GM21526 (cell line): ENCODE data around the gene CCDC74B.
"Not testable (repeated sequence)": the region's sequence is repeated elsewhere in the genome, so short reads cannot be mapped to it uniquely, and the experiment has no call there.

ENCODE experiments used
- ATAC-seq: cut with Tn5 transposase; IDR thresholded peaks from one replicate; pipeline ENCODE4 v1.9.1; 2021; ENCODE audit warnings: moderate library complexity; ENCODE audit not compliant: unreplicated experiment, low FRiP score

The CCDC74B gene

GRCh38 chr2:130145006-130145414 lies at the start of gene CCDC74B:
CCDC74B (minus strand) TSS chr2:130145112; CDS start chr2:130144996, 116 bp downstream.
- ATAC-seq, result peak; percentile 87

DNA sequence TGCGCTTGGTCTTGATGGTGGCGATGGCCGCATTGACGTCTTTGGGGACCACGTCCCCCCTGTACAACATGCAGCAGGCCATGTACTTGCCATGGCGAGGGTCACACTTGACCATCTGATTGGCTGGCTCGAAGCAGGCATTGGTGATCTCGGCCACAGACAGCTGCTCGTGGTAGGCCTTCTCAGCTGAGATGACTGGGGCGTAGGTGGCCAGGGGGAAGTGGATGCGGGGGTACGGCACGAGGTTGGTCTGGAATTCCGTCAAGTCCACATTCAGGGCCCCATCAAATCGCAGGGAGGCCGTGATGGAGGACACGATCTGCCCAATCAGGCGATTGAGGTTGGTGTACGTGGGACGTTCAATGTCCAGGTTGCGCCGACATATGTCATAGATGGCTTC lies 48.9 kb upstream of the CCDC74B start:
- ATAC-seq, result not testable (repeated sequence)

GRCh38 chr2:130192451-130192850 lies 47.5 kb upstream of the CCDC74B start:
- ATAC-seq, result not testable (repeated sequence)

GRCh38 chr2:130191319-130191718 lies 46.4 kb upstream of the CCDC74B start:
- ATAC-seq, result not testable (repeated sequence)

DNA sequence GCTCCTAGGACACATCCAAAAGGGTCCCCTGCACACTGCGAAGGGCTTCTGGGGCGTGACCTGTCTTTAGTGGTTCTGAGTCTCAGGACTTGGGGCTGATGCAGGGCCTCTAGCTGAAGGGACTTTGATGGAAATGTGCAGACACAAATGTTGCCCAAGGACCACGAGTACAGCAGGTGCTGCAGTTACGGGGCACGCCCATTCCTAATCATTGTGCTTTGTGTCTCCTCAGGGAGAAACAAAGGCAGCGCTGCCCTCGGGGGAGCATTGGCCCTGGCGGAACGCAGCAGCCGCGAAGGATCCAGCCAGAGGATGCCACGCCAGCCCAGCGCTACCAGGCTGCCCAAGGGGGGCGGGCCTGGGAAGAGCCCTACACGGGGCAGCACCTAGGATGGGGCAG lies 45.3 kb upstream of the CCDC74B start:
- ATAC-seq, result no peak

GRCh38 chr2:130188958-130189357 lies 44.0 kb upstream of the CCDC74B start:
- ATAC-seq, result not testable (repeated sequence)

- ATAC-seq, result not testable (repeated sequence)
Measured at GRCh38 chr2:130187859-130188792, 43.2 kb upstream of the CCDC74B start.

GRCh38 chr2:130187268-130187667 lies 42.4 kb upstream of the CCDC74B start:
- no peak for ATAC-seq

DNA sequence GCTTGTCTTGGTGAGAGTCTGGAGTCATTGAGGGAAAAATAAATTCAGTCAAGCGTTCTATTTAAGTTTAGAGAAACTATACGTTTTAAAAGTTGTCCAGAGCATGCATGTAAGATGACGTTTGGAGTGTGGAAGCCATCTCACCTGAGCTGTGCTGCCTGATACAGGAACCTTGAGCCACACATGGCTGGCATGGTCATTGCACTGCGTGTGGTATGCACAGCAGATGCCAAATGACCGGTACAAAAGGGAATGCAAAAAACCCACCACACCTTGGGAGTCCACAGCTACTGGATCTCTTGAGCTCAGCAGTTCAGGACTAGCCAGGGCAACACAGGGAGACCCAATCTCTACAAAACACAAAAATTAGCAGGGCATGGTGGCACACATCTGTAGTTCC lies 41.5 kb upstream of the CCDC74B start:
- ATAC-seq, result no peak

DNA sequence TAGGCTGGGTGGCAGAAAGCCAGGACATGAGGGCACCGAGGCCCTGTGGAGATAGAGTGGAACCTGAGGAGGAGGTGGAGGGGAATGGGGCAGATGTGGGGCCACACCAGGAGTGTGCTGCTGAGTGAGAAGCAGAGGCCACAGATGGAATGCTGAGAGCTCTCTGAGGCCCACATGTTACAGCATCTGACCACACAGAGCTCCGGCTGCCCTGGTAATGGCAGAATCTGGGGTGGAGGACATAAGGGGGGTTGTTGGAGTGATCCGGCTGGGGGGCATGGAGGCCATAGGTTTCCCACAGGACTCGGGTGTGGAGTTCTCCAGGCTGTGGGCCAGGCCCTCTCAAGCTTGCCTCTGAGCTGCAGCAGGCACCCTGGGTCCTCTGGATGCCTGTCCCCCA lies 41.0 kb upstream of the CCDC74B start:
- no peak for ATAC-seq

DNA sequence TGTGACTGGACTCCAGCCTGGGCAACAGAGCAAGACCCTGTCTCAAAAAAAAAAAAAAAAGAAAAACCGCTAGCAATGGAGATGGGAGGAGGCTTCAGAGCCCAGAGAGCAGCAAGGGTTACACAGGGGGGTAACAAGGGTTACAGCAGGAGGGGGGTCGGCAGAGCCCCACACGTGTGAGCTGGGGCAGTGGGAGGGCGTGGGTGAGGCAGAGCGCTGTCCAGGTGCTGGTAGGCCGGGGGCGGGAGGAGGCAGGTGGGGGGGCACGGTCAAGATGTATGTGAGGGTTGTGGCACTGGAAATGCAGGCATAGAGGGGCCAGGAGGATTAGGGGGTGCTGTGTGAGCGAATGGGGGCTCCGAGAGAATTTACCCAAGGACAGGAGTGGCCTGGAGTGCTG lies 40.5 kb upstream of the CCDC74B start:
- no peak for ATAC-seq

DNA sequence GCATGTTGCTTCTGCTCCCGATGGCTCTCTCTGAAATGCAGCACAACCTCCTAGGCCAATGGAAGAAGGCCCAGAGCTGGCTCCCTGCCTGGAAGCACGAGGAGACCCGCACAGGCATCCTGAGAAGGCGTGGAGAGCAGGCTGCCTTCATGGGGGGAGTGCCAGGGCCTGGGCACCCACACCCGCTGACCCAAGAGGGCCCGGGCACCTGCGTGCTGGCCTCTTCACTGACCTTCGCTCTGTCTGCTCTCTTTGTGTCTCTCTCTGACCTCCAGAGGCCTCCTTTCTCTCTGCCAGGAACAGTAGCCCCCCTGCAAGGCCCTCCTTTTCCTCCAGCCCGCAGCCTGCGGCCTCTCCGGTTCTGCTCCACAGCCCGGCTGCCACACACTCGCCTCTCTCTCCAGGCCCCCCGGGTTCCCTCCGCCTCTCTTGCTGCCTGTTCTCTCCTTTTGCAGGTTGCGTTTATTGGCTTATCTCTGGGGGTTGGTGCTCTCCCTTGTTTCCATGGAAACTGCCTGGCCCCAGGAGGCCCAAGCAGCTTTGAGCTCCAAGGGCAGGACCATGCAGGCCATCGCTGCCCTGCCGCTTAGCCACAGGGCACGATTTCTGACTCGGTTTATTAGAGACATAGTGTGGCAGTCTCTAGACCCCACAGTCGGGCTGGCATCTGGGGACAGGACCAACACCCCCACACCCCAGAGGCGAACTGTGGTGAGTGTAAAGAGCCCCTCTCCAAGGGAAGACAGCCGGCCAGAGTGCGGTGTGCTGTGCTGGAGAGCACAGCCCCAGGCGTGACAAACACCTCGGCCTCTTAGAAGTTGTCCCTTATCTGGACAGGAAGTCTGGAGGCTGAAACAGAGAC lies 38.8 kb upstream of the CCDC74B start:
- ATAC-seq, result no peak

DNA sequence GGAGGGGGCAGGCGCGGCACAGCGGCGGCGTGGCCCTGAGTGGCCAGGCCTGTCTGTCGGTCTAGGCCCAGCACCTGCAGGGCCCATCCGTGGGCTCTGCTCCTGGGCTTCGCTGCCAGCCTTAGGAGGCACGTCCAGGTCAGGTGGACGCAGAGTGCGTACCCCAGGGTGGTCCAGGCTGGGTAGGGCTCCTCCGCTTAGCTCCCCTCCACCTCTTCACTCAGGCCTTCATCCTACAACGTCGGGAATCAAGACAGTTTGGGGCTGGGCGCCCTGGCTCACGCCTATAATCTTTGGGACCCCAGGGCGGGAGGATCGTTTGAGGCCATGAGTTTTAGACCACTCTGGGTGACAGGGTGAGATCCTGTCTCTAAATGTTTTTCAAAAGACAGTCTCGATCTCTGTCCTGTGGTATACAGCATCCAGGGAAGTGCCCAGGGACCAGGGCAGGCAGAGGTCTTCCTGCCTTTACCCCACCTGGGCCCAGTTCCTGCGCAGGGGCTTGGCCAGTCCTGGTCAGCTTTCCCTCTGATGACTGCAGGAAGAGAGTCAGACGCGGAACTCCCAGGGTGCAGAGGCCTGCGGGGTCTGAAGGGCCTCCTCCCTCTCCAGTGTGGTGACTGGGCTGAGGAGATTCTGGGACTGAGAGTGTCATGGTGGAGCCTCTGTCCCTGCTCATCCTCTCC lies 38.1 kb upstream of the CCDC74B start:
- peak; percentile 10 for ATAC-seq

DNA sequence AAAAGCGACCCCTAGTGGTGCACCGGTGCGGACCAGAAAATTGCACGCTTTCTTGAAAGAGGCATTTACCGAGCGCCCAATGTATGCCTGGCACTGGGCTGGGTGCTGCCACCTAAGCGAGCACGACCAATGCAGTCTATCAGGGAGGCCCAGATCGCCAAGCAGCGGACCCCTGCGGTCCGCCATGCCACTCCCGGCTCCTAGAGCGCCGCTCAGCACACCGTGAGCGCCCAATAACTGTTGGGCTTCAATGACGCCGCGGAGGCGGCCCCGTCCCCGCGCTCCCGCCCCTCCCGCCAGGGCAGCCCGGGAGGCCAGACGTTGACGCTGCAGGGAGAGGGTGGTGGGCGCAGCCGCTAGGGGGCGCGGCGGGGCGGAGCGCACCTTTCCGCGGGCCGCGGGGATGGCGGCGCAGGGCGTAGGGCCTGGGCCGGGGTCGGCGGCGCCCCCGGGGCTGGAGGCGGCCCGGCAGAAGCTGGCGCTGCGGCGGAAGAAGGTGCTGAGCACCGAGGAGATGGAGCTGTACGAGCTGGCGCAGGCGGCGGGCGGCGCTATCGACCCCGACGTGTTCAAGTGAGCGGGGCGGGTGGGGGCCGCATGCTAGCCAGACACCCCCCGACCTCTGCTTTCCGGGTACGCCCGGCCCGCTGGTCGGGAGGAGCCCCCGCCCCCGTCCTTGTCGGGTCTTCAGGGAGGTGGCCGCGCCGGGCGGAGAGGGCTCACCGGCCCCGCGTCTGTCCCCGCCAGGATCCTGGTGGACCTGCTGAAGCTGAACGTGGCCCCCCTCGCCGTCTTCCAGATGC lies 37.2 kb upstream of the CCDC74B start, which contains the start of gene MZT2B:
MZT2B (plus strand) TSS at position 383 of the 803 bp plus-strand sequence; CDS start at position 404, 21 bp downstream.
- ATAC-seq, result peak; percentile 74

DNA sequence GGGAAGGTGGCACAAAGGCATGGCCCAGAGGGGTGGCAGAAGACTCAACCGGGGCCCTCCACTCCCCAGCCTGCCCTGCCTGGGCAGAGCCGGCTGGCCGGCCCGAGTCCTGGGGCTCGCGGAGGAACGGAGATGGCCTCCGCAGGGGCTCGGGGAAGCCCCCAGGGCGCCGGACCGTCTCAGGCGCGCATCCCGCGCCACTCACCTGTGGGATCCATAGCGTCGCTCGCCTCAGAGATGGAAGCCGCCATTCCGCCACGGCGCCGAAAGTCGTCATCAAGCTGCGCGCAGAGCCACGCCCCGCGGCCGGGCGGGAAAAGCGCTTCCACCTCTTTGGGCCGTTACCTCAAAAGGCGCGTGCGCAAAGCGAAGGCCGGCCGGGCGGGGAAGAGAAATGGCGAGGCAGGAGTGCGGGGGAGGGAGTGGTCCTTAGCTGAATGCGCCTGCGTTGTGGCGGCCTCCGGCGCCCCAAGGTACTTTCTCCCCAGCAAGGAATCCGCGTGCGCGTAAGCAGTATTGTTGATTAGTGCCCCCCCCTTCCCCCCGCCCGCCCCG lies 36.5 kb upstream of the CCDC74B start, which contains the start of gene SMPD4:
SMPD4 (minus strand) TSS at position 278 of the 555 bp plus-strand sequence. CDS start 5,010 bp downstream, outside the sequence.
- ATAC-seq, result peak; percentile 52

- not testable (repeated sequence) for ATAC-seq
Measured at GRCh38 chr2:130180404-130181324, 35.8 kb upstream of the CCDC74B start.

DNA sequence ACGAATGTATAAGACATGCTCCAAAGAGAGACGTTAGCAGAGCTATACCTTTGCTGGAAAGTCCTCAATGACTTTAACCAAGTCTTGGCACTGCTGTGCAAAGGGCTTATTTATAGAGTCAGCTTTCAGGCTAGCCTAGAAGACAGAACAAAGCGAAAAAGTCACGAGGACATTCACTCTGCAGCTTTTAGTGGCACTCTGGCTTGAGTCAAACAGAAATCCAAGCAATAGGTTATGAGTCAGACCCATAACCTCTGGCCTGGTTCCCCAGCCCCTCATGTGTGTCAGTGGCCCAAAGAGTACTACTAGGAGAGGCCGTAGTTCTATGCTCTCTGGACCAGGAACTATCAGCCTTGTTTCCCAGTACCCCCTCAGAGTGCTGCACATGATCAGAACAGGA lies 30.0 kb upstream of the CCDC74B start:
- ATAC-seq, result not testable (repeated sequence)

- no peak for ATAC-seq
Measured at GRCh38 chr2:130169896-130170295, 25.0 kb upstream of the CCDC74B start.
